GM12878 (cell line): ENCODE data around the gene ZNF668. TPM values are rescaled to one million over a fixed set of nuclear protein-coding genes. Genes with fewer than 3 reads are reported as not detected.

ENCODE experiments used
- BHLHE40 ChIP-seq, 2 experiments: fragments of 450-650 bp in 1 of 2; IDR thresholded peaks; 2 replicates each; pipeline ENCODE4 v1.6.1; 2011 to 2017; ENCODE audit warnings: low read depth in 2 of 2, borderline replicate concordance in 1 of 2, improper control_type of control experiment in 1 of 2, low read length in 1 of 2, mild to moderate bottlenecking in 1 of 2
- CEBPB ChIP-seq, 2 experiments: fragments of 150-350 bp in 1 of 2; IDR thresholded peaks; 2 replicates each; pipeline ENCODE4 v1.6.1; 2012 to 2014; ENCODE audit warnings: low read depth in 2 of 2, low read length in 2 of 2, borderline replicate concordance in 1 of 2, inconsistent platforms in 1 of 2
- EGR1 ChIP-seq, 2 experiments: IDR thresholded peaks; 1 replicate in 1 of 2; 2 replicates in 1 of 2; pipeline ENCODE4 v1.6.1; 2011 to 2012; ENCODE audit warnings: low read depth in 2 of 2, low read length in 2 of 2, borderline replicate concordance in 1 of 2, mild to moderate bottlenecking in 1 of 2, moderate library complexity in 1 of 2
- IKZF1 ChIP-seq: fragments of 450-650 bp; conservative IDR thresholded peaks from 2 replicates; pipeline ENCODE4 v1.6.1; 2017; ENCODE audit warnings: antibody characterized with exemption, mild to moderate bottlenecking
- IRF4 ChIP-seq: IDR thresholded peaks from 2 replicates; pipeline ENCODE4 v1.6.1; 2011; ENCODE audit warnings: low read depth, low read length
- LARP7 ChIP-seq: fragments of 450-650 bp; IDR thresholded peaks from 2 replicates; pipeline ENCODE4 v1.6.1; 2017; ENCODE audit warnings: mild to moderate bottlenecking
- NFYA ChIP-seq: IDR thresholded peaks from 2 replicates; pipeline ENCODE4 v1.6.1; 2011; ENCODE audit warnings: low read depth, mild to moderate bottlenecking, low read length, improper control_type of control experiment, borderline replicate concordance
- NR2C1 ChIP-seq: fragments of 450-650 bp; IDR thresholded peaks from 2 replicates; pipeline ENCODE4 v1.6.1; 2017; ENCODE audit warnings: antibody characterized with exemption, mild to moderate bottlenecking, moderate library complexity
- NR2F1 ChIP-seq: fragments of 450-650 bp; conservative IDR thresholded peaks from 2 replicates; pipeline ENCODE4 v1.6.1; 2017; ENCODE audit warnings: mild to moderate bottlenecking
- POLR2A ChIP-seq: IDR thresholded peaks from 2 replicates; pipeline ENCODE4 v1.6.1; 2011; ENCODE audit warnings: low read depth, mild to moderate bottlenecking, low read length
- POLR2AphosphoS5 ChIP-seq: IDR thresholded peaks from 2 replicates; pipeline ENCODE4 v1.6.1; 2011; ENCODE audit warnings: mild to moderate bottlenecking, low read length, inconsistent platforms
- POU2F2 ChIP-seq: IDR thresholded peaks from 3 replicates; pipeline ENCODE4 v1.6.1; 2011; ENCODE audit warnings: low read depth, mild to moderate bottlenecking, low read length, borderline replicate concordance
- SIX5 ChIP-seq: IDR thresholded peaks from 2 replicates; pipeline ENCODE4 v1.6.1; 2011; ENCODE audit warnings: mild to moderate bottlenecking, low read depth, low read length, moderate library complexity; ENCODE audit not compliant: severe bottlenecking
- SP1 ChIP-seq: IDR thresholded peaks from one replicate; pipeline ENCODE4 v1.6.1; 2011; ENCODE audit warnings: low read depth, low read length
- STAT1 ChIP-seq: fragments of 450-650 bp; conservative IDR thresholded peaks from 2 replicates; pipeline ENCODE4 v1.6.1; 2014; ENCODE audit warnings: antibody characterized with exemption, mild to moderate bottlenecking
- TCF12 ChIP-seq: IDR thresholded peaks from 2 replicates; pipeline ENCODE4 v1.6.1; 2011; ENCODE audit warnings: low read depth, mild to moderate bottlenecking, low read length
- ZSCAN29 ChIP-seq: fragments of 450-650 bp; IDR thresholded peaks from 2 replicates; pipeline ENCODE4 v1.6.1; 2017; ENCODE audit warnings: mild to moderate bottlenecking, moderate library complexity
- polyA plus RNA-seq, 11 experiments: library from polyadenylated mRNA; depleted of rRNA in 4 of 11; unstranded in 6 of 11; stranded (reverse) in 5 of 11; fragments of >200 nt; fragmentation: Nextera tagmentation in 4 of 11; fragmentation: Illumina TruSeq in 1 of 11; extraction: Ambion mirVana in 4 of 11; extraction: Trizol in 1 of 11; gene quantifications; 1 replicate in 1 of 11; 2 replicates in 10 of 11; pipeline versions ENCODE4 v1.2.1 to v1.2.3, GENCODE V29; 2011 to 2016; ENCODE audit warnings: inconsistent platforms in 2 of 11, missing spikeins in 2 of 11, low read depth in 1 of 11
- total RNA-seq, 4 experiments: library from RNA; depleted of rRNA in 3 of 4; stranded (reverse); fragments of >200 nt in 3 of 4; fragmentation: Illumina TruSeq in 1 of 4; extraction: Trizol in 1 of 4; gene quantifications; 2 replicates each; pipeline versions ENCODE4 v1.2.1 to v1.2.3, GENCODE V29; 2013 to 2021
- TF ChIP-seq, protein P1 (sequence below): fragments of 450-650 bp; formaldehyde crosslinking; IDR thresholded peaks from 2 replicates; pipeline ENCODE4 v1.4.0; 2020; ENCODE audit warnings: mild to moderate bottlenecking, moderate library complexity
- TF ChIP-seq, protein P2 (sequence below), 3 experiments: IDR thresholded peaks in 2 of 3; conservative IDR thresholded peaks in 1 of 3; 2 replicates each; pipeline ENCODE4 v1.5.1; 2011; ENCODE audit warnings: low read depth in 3 of 3, low read length in 3 of 3, mild to moderate bottlenecking in 3 of 3, control low read depth in 2 of 3, moderate library complexity in 2 of 3, inconsistent platforms in 1 of 3, mixed read lengths in 1 of 3; ENCODE audit not compliant: control insufficient read depth in 2 of 3, insufficient read depth in 1 of 3; ENCODE audit errors: extremely low read depth in 1 of 3
- TF ChIP-seq, protein P3 (sequence below): fragments of 450-650 bp; IDR thresholded peaks from 2 replicates; pipeline ENCODE4 v1.6.1; 2018; ENCODE audit warnings: mild to moderate bottlenecking, low read depth, moderate library complexity; ENCODE audit not compliant: partially characterized antibody

ZNF668 gene
- total and polyA plus RNA-seq, 10 of the 15 experiments (the other 5 are each of a cell fraction or from before 2014, with no cell fraction given), result 0.05 to 20.7 (median 10.0) TPM; not detected in 1

GRCh38 chr16:31117384-31118222 is 43.6 kb upstream of the ZNF668 start, which contains the start of gene KAT8 (continued):
- TF ChIP-seq, protein P1, sequence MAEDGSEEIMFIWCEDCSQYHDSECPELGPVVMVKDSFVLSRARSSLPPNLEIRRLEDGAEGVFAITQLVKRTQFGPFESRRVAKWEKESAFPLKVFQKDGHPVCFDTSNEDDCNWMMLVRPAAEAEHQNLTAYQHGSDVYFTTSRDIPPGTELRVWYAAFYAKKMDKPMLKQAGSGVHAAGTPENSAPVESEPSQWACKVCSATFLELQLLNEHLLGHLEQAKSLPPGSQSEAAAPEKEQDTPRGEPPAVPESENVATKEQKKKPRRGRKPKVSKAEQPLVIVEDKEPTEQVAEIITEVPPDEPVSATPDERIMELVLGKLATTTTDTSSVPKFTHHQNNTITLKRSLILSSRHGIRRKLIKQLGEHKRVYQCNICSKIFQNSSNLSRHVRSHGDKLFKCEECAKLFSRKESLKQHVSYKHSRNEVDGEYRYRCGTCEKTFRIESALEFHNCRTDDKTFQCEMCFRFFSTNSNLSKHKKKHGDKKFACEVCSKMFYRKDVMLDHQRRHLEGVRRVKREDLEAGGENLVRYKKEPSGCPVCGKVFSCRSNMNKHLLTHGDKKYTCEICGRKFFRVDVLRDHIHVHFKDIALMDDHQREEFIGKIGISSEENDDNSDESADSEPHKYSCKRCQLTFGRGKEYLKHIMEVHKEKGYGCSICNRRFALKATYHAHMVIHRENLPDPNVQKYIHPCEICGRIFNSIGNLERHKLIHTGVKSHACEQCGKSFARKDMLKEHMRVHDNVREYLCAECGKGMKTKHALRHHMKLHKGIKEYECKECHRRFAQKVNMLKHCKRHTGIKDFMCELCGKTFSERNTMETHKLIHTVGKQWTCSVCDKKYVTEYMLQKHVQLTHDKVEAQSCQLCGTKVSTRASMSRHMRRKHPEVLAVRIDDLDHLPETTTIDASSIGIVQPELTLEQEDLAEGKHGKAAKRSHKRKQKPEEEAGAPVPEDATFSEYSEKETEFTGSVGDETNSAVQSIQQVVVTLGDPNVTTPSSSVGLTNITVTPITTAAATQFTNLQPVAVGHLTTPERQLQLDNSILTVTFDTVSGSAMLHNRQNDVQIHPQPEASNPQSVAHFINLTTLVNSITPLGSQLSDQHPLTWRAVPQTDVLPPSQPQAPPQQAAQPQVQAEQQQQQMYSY (CRISPR knock-in tag), result no peak
- peak in 1 of 2 experiments; percentile 71; a peak in 2 of 4 replicates for TF ChIP-seq BHLHE40 (IDR thresholded peaks at IDR 0.05; ENCODE audit: borderline replicate concordance in 1 of 2, low read depth in 2 of 2, low read length in 1 of 2)
- peak; percentile 88 for TF ChIP-seq POLR2AphosphoS5
- peak; percentile 99 for TF ChIP-seq NR2C1
- 0 out of 2 replicates have a peak, but pooled peaks have one; percentile 31 for TF ChIP-seq STAT1
- TF ChIP-seq POU2F2, result peak; percentile 81; the same call in 2 of the 3 replicates
- peak; percentile 96 for TF ChIP-seq POLR2A
- peak; percentile 33 to 42; a peak in 2 of 3 replicates for TF ChIP-seq EGR1 (IDR thresholded peaks at IDR 0.05; ENCODE audit: borderline replicate concordance in 1 of 2, low read depth in 2 of 2, low read length in 2 of 2)
- TF ChIP-seq SIX5, result peak; percentile 62
- TF ChIP-seq CEBPB (IDR thresholded peaks at IDR 0.05; ENCODE audit: borderline replicate concordance in 1 of 2, low read depth in 2 of 2, low read length in 2 of 2), result no peak
- peak; percentile 67 for TF ChIP-seq LARP7
- peak; percentile 50; the same call in 1 of the 2 replicates for TF ChIP-seq TCF12
- TF ChIP-seq NR2F1, result peak; percentile 64
- no peak for TF ChIP-seq ZSCAN29
- TF ChIP-seq NFYA, result no peak
- TF ChIP-seq, protein P2, sequence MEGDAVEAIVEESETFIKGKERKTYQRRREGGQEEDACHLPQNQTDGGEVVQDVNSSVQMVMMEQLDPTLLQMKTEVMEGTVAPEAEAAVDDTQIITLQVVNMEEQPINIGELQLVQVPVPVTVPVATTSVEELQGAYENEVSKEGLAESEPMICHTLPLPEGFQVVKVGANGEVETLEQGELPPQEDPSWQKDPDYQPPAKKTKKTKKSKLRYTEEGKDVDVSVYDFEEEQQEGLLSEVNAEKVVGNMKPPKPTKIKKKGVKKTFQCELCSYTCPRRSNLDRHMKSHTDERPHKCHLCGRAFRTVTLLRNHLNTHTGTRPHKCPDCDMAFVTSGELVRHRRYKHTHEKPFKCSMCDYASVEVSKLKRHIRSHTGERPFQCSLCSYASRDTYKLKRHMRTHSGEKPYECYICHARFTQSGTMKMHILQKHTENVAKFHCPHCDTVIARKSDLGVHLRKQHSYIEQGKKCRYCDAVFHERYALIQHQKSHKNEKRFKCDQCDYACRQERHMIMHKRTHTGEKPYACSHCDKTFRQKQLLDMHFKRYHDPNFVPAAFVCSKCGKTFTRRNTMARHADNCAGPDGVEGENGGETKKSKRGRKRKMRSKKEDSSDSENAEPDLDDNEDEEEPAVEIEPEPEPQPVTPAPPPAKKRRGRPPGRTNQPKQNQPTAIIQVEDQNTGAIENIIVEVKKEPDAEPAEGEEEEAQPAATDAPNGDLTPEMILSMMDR (IDR thresholded peaks at IDR 0.05 in 2 of 3, conservative IDR thresholded peaks at IDR 0.05 in 1 of 3; ENCODE audit: control insufficient read depth in 2 of 3, extremely low read depth in 1 of 3, insufficient read depth in 1 of 3, low read depth in 3 of 3, low read length in 3 of 3), result no peak
- TF ChIP-seq SP1, result peak; percentile 78
- peak; percentile 89 for TF ChIP-seq IKZF1
- TF ChIP-seq IRF4, result no peak
- TF ChIP-seq, protein P3, sequence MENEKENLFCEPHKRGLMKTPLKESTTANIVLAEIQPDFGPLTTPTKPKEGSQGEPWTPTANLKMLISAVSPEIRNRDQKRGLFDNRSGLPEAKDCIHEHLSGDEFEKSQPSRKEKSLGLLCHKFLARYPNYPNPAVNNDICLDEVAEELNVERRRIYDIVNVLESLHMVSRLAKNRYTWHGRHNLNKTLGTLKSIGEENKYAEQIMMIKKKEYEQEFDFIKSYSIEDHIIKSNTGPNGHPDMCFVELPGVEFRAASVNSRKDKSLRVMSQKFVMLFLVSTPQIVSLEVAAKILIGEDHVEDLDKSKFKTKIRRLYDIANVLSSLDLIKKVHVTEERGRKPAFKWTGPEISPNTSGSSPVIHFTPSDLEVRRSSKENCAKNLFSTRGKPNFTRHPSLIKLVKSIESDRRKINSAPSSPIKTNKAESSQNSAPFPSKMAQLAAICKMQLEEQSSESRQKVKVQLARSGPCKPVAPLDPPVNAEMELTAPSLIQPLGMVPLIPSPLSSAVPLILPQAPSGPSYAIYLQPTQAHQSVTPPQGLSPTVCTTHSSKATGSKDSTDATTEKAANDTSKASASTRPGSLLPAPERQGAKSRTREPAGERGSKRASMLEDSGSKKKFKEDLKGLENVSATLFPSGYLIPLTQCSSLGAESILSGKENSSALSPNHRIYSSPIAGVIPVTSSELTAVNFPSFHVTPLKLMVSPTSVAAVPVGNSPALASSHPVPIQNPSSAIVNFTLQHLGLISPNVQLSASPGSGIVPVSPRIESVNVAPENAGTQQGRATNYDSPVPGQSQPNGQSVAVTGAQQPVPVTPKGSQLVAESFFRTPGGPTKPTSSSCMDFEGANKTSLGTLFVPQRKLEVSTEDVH, result peak; percentile 51
